Measurements from ENCODE around the gene FMN1. TPM values are rescaled to one million over a fixed set of nuclear protein-coding genes. Genes with fewer than 3 reads are reported as not detected.

FMN1 gene
- total RNA-seq, 2 donors from 2014 or later = 0.60 to 1.1 TPM

- no peaks in the 10 kb centered on the region for H3K36me3 Mint-ChIP-seq (ENCODE audit: low read depth)
- no peak overlapping the region for H3K4me3 Mint-ChIP-seq
- no peak for TF ChIP-seq CTCF (conservative IDR thresholded peaks at IDR 0.05)
- H3K36me3 ChIP-seq (ENCODE audit: control insufficient read depth, insufficient read depth, low read length) = no peaks in the 10 kb centered on the region
- no peaks in the 10 kb centered on the region for H3K9me3 ChIP-seq (ENCODE audit: control insufficient read depth, low read length)
- no peak overlapping the region for H3K4me3 ChIP-seq (ENCODE audit: low read length)
- H3K27me3 Mint-ChIP-seq (ENCODE audit: insufficient read depth) = no peaks in the 10 kb centered on the region
- H3K27ac ChIP-seq (ENCODE audit: low read depth, low read length) = no peak overlapping the region
- no peak overlapping the region for H3K27ac Mint-ChIP-seq
- no peaks in the 10 kb centered on the region for H3K4me1 ChIP-seq (ENCODE audit: control insufficient read depth, insufficient read depth, low read length)
- WGBS, 2 experiments (ENCODE audit: insufficient coverage in 1 of 2, insufficient read length in 1 of 2) = 91 to 93% methylated on average over 3 to 4 of the region's 4 CpGs
- H3K9me3 Mint-ChIP-seq = no peaks in the 10 kb centered on the region
- no peak for DNase-seq
- H3K4me1 Mint-ChIP-seq = peaks cover 7% of the 10 kb centered on the region
- H3K27me3 ChIP-seq (ENCODE audit: control insufficient read depth, insufficient read depth, low read length, poor library complexity, severe bottlenecking) = no peaks in the 10 kb centered on the region
- H3K9ac ChIP-seq (ENCODE audit: extremely low read depth, low read length, poor library complexity, severe bottlenecking) = no peak overlapping the region
These were observed 370.8 kb downstream of the FMN1 start for GRCh38 chr15:32823750-32824149.

GRCh38 chr15:32822739-32823138 lies 371.8 kb downstream of the FMN1 start:
- Histone ChIP-seq H3K9me3 (ENCODE audit: control insufficient read depth, low read length) (no peaks in the 10 kb centered on the region), H3K27ac (ENCODE audit: low read depth, low read length) (no peak overlapping the region), H3K27me3 (ENCODE audit: control insufficient read depth, insufficient read depth, low read length, poor library complexity, severe bottlenecking) (no peaks in the 10 kb centered on the region), H3K4me3 (ENCODE audit: low read length) (no peak overlapping the region), H3K9ac (ENCODE audit: extremely low read depth, low read length, poor library complexity, severe bottlenecking) (no peak overlapping the region), H3K4me1 (ENCODE audit: control insufficient read depth, insufficient read depth, low read length) (no peaks in the 10 kb centered on the region), H3K36me3 (ENCODE audit: control insufficient read depth, insufficient read depth, low read length) (no peaks in the 10 kb centered on the region)
- H3K4me1 Mint-ChIP-seq = peaks cover 7% of the 10 kb centered on the region
- TF ChIP-seq CTCF (conservative IDR thresholded peaks at IDR 0.05) = no peak
- no peak for DNase-seq
- no peaks in the 10 kb centered on the region for H3K36me3 Mint-ChIP-seq (ENCODE audit: low read depth)
- no peaks in the 10 kb centered on the region for H3K9me3 Mint-ChIP-seq
- H3K27ac Mint-ChIP-seq = no peak overlapping the region
- H3K27me3 Mint-ChIP-seq (ENCODE audit: insufficient read depth) = no peaks in the 10 kb centered on the region
- 83 to 91% methylated on average over 1 to 3 of the region's 3 CpGs for WGBS, 2 experiments (ENCODE audit: insufficient coverage in 1 of 2, insufficient read length in 1 of 2)
- no peak overlapping the region for H3K4me3 Mint-ChIP-seq

GRCh38 chr15:32819448-32819847 lies 375.1 kb downstream of the FMN1 start:
- H3K4me1 ChIP-seq (ENCODE audit: control insufficient read depth, insufficient read depth, low read length) = no peaks in the 10 kb centered on the region
- H3K27me3 ChIP-seq (ENCODE audit: control insufficient read depth, insufficient read depth, low read length, poor library complexity, severe bottlenecking) = no peaks in the 10 kb centered on the region
- Mint-ChIP-seq H3K4me3 (no peak overlapping the region), H3K27ac (no peak overlapping the region), H3K27me3 (ENCODE audit: insufficient read depth) (no peaks in the 10 kb centered on the region), H3K4me1 (no peaks in the 10 kb centered on the region), H3K9me3 (no peaks in the 10 kb centered on the region), H3K36me3 (ENCODE audit: low read depth) (no peaks in the 10 kb centered on the region)
- no peak for DNase-seq
- H3K9ac ChIP-seq (ENCODE audit: extremely low read depth, low read length, poor library complexity, severe bottlenecking) = no peak overlapping the region
- 84 to 100% methylated on average over 1 to 2 of the region's 3 CpGs for WGBS, 2 experiments (ENCODE audit: insufficient coverage in 1 of 2, insufficient read length in 1 of 2)
- H3K9me3 ChIP-seq (ENCODE audit: control insufficient read depth, low read length) = no peaks in the 10 kb centered on the region
- no peak overlapping the region for H3K4me3 ChIP-seq (ENCODE audit: low read length)
- no peaks in the 10 kb centered on the region for H3K36me3 ChIP-seq (ENCODE audit: control insufficient read depth, insufficient read depth, low read length)
- no peak overlapping the region for H3K27ac ChIP-seq (ENCODE audit: low read depth, low read length)
- no peak for TF ChIP-seq CTCF (conservative IDR thresholded peaks at IDR 0.05)

Measured in endodermal cell (in vitro differentiated cells).